ENCODE data around the gene HLA-B. TPM values are rescaled to one million over a fixed set of nuclear protein-coding genes. Genes with fewer than 3 reads are reported as not detected.

The HLA-B gene
- total and polyA plus RNA-seq, 4 donors = 341 to 864 (median 417) TPM

GRCh38 chr6:31386977-31387376, 30.0 kb upstream of the HLA-B start:
- DNase-seq (ENCODE audit: low spot score) = no peak

GRCh38 chr6:31386099-31386498, 29.1 kb upstream of the HLA-B start:
- WGBS = 88% methylated on average over 3 of the region's 3 CpGs
- H3K27ac ChIP-seq (ENCODE audit: low read depth in 1 of 2, low read length in 2 of 2) = no peak overlapping the region
- no peaks in the 10 kb centered on the region for H3K27me3 ChIP-seq (ENCODE audit: control insufficient read depth in 4 of 4, insufficient read depth in 4 of 4, low read length in 3 of 4)
- TF ChIP-seq, protein P1, sequence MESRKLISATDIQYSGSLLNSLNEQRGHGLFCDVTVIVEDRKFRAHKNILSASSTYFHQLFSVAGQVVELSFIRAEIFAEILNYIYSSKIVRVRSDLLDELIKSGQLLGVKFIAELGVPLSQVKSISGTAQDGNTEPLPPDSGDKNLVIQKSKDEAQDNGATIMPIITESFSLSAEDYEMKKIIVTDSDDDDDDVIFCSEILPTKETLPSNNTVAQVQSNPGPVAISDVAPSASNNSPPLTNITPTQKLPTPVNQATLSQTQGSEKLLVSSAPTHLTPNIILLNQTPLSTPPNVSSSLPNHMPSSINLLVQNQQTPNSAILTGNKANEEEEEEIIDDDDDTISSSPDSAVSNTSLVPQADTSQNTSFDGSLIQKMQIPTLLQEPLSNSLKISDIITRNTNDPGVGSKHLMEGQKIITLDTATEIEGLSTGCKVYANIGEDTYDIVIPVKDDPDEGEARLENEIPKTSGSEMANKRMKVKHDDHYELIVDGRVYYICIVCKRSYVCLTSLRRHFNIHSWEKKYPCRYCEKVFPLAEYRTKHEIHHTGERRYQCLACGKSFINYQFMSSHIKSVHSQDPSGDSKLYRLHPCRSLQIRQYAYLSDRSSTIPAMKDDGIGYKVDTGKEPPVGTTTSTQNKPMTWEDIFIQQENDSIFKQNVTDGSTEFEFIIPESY (IDR thresholded peaks at IDR 0.05) = no peak
- no peak for TF ChIP-seq RAD21 (IDR thresholded peaks at IDR 0.05)
- TF ChIP-seq TAF1 (conservative IDR thresholded peaks at IDR 0.05) = no peak
- no peak for TF ChIP-seq MAX (IDR thresholded peaks at IDR 0.05)
- TF ChIP-seq HNF4A (conservative IDR thresholded peaks at IDR 0.05) = no peak
- no peak for TF ChIP-seq EGR1 (IDR thresholded peaks at IDR 0.05; ENCODE audit: low read depth in 2 of 2)
- no peak for TF ChIP-seq SP1 (IDR thresholded peaks at IDR 0.05)
- TF ChIP-seq FOXA1 (IDR thresholded peaks at IDR 0.05) = no peak
- no peak for TF ChIP-seq RXRA (IDR thresholded peaks at IDR 0.05)
- TF ChIP-seq, protein P2, sequence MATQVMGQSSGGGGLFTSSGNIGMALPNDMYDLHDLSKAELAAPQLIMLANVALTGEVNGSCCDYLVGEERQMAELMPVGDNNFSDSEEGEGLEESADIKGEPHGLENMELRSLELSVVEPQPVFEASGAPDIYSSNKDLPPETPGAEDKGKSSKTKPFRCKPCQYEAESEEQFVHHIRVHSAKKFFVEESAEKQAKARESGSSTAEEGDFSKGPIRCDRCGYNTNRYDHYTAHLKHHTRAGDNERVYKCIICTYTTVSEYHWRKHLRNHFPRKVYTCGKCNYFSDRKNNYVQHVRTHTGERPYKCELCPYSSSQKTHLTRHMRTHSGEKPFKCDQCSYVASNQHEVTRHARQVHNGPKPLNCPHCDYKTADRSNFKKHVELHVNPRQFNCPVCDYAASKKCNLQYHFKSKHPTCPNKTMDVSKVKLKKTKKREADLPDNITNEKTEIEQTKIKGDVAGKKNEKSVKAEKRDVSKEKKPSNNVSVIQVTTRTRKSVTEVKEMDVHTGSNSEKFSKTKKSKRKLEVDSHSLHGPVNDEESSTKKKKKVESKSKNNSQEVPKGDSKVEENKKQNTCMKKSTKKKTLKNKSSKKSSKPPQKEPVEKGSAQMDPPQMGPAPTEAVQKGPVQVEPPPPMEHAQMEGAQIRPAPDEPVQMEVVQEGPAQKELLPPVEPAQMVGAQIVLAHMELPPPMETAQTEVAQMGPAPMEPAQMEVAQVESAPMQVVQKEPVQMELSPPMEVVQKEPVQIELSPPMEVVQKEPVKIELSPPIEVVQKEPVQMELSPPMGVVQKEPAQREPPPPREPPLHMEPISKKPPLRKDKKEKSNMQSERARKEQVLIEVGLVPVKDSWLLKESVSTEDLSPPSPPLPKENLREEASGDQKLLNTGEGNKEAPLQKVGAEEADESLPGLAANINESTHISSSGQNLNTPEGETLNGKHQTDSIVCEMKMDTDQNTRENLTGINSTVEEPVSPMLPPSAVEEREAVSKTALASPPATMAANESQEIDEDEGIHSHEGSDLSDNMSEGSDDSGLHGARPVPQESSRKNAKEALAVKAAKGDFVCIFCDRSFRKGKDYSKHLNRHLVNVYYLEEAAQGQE (IDR thresholded peaks at IDR 0.05) = no peak
- no peak for TF ChIP-seq ATF3 (IDR thresholded peaks at IDR 0.05)
- no peak overlapping the region for H3K4me3 ChIP-seq (ENCODE audit: low read depth in 1 of 3, low read length in 3 of 3)
- H3K36me3 ChIP-seq (ENCODE audit: control insufficient read depth in 4 of 4, insufficient read depth in 3 of 4, low read depth in 1 of 4, low read length in 3 of 4) = no peaks in the 10 kb centered on the region
- H3K4me1 ChIP-seq (ENCODE audit: control insufficient read depth in 4 of 4, insufficient read depth in 4 of 4, low read length in 3 of 4) = peaks cover 0 to 9% (median 7%) of the 10 kb centered on the region in 4 donors
- no peaks in the 10 kb centered on the region for H3K9me3 ChIP-seq (ENCODE audit: control insufficient read depth in 4 of 4, low read length in 3 of 4)
- no peak overlapping the region for H3K9ac ChIP-seq (ENCODE audit: low read depth in 1 of 2, low read length in 2 of 2)
- DNase-seq (ENCODE audit: low spot score) = no peak

More at GRCh38 chr6:31386977-31387376, 30.0 kb upstream of the HLA-B start:
- Histone ChIP-seq H3K9me3 (ENCODE audit: control insufficient read depth in 4 of 4, low read length in 3 of 4) (no peaks in the 10 kb centered on the region), H3K4me3 (ENCODE audit: low read depth in 1 of 3, low read length in 3 of 3) (no peak overlapping the region), H3K27me3 (ENCODE audit: control insufficient read depth in 4 of 4, insufficient read depth in 4 of 4, low read length in 3 of 4) (no peaks in the 10 kb centered on the region), H3K36me3 (ENCODE audit: control insufficient read depth in 4 of 4, insufficient read depth in 3 of 4, low read depth in 1 of 4, low read length in 3 of 4) (no peaks in the 10 kb centered on the region), H3K4me1 (ENCODE audit: control insufficient read depth in 4 of 4, insufficient read depth in 4 of 4, low read length in 3 of 4) (peaks cover 0 to 9% (median 7%) of the 10 kb centered on the region in 4 donors), H3K9ac (ENCODE audit: low read depth in 1 of 2, low read length in 2 of 2) (no peak overlapping the region), H3K27ac (ENCODE audit: low read depth in 1 of 2, low read length in 2 of 2) (peak overlapping the region; percentile 17 to 43)
- WGBS = 34% methylated on average over 1 of the region's 1 CpG
- no peak for TF ChIP-seq FOXA1 (IDR thresholded peaks at IDR 0.05)
- TF ChIP-seq EGR1 (IDR thresholded peaks at IDR 0.05; ENCODE audit: low read depth in 2 of 2) = no peak
- peak in 1 of 2 donors; percentile 27 for TF ChIP-seq RAD21 (IDR thresholded peaks at IDR 0.05)
- peak; percentile 71 to 82 for TF ChIP-seq HNF4A (conservative IDR thresholded peaks at IDR 0.05)
- peak; percentile 65 for TF ChIP-seq NR2F2 (IDR thresholded peaks at IDR 0.05)
- TF ChIP-seq, protein P2 (IDR thresholded peaks at IDR 0.05) = no peak
- TF ChIP-seq SP1 (IDR thresholded peaks at IDR 0.05) = peak; percentile 53
- no peak for TF ChIP-seq FOXA2 (IDR thresholded peaks at IDR 0.05)
- no peak for TF ChIP-seq MAX (IDR thresholded peaks at IDR 0.05)
- peak; percentile 95 to 97 for TF ChIP-seq RXRA (IDR thresholded peaks at IDR 0.05)

All from liver (tissue), 9 donors.